Left ventricle myocardium inferior (tissue), 1 donor: ENCODE data around the gene GALNT11. TPM values are rescaled to one million over a fixed set of nuclear protein-coding genes. Genes with fewer than 3 reads are reported as not detected.

Source experiments
- DNase-seq: peaks from one replicate; pipeline ENCODE4 v3.0.0-alpha.2; 2020
- H3K27ac ChIP-seq: fragments of 200-600 bp; replicated peaks from 2 replicates; pipeline ENCODE4 v1.8.0; 2021
- H3K27me3 ChIP-seq: fragments of 200-600 bp; 2 replicates; pipeline ENCODE4 v1.8.0; 2021; ENCODE audit warnings: low read depth
- H3K36me3 ChIP-seq: fragments of 200-600 bp; 2 replicates; pipeline ENCODE4 v1.8.0; 2021
- H3K4me1 ChIP-seq: fragments of 200-600 bp; 2 replicates; pipeline ENCODE4 v1.8.0; 2021
- H3K4me3 ChIP-seq: fragments of 200-600 bp; 2 replicates; pipeline ENCODE4 v1.8.0; 2021; ENCODE audit warnings: mild to moderate bottlenecking, moderate library complexity
- H3K9me3 ChIP-seq: fragments of 200-600 bp; replicated peaks from 2 replicates; pipeline ENCODE4 v1.8.0; 2021
- CTCF ChIP-seq: fragments of 200-600 bp; IDR thresholded peaks from 2 replicates; pipeline ENCODE4 v1.8.0; 2021; ENCODE audit warnings: antibody characterized with exemption, mild to moderate bottlenecking, borderline replicate concordance
- intact Hi-C: fragments of 100-400 bp; cut with micrococcal nuclease; formaldehyde crosslinking; loops from one replicate; pipeline ENCODE4 v1.11.0; 2022
- total RNA-seq: library from RNA; stranded (reverse); fragmentation: NEBNext Ultra II Directional; extraction: Animal tissue kit (Norgen Biotek cat#: 25700); gene quantifications from one replicate; pipeline ENCODE4 v1.2.1, GENCODE V29; 2021
- donor health status: DM: no; HTN: yes; CAD: no; lungs with severe emphysema.

The GALNT11 gene
- total RNA-seq, 1 donor from 2014 or later: 18.6 TPM

GRCh38 chr7:152133804-152134203 is 108.3 kb downstream of the GALNT11 start:
- no peak overlapping the region for H3K27ac ChIP-seq
- DNase-seq: no peak
- no peaks in the 10 kb centered on the region for H3K27me3 ChIP-seq
- H3K4me3 ChIP-seq: no peak overlapping the region
- H3K9me3 ChIP-seq: no peaks in the 10 kb centered on the region
- no peak for TF ChIP-seq CTCF
- peaks cover 53% of the 10 kb centered on the region for H3K36me3 ChIP-seq
- intact Hi-C loops: no loop called here
- peaks cover 37% of the 10 kb centered on the region for H3K4me1 ChIP-seq

- Histone ChIP-seq H3K27me3 (no peaks in the 10 kb centered on the region), H3K27ac (peak overlapping the region; percentile 58), H3K36me3 (peaks cover 56% of the 10 kb centered on the region), H3K4me1 (peaks cover 37% of the 10 kb centered on the region), H3K4me3 (peak overlapping the region; percentile 13), H3K9me3 (no peaks in the 10 kb centered on the region)
- DNase-seq: no peak
- intact Hi-C loops: no loop called here
- no peak for TF ChIP-seq CTCF
Observed at GRCh38 chr7:152136686-152137085, 111.2 kb downstream of the GALNT11 start.

- TF ChIP-seq CTCF: no peak
- peaks cover 32% of the 10 kb centered on the region for H3K4me1 ChIP-seq
- H3K9me3 ChIP-seq: no peaks in the 10 kb centered on the region
- H3K27me3 ChIP-seq: no peaks in the 10 kb centered on the region
- H3K27ac ChIP-seq: peak overlapping the region; percentile 58
- peaks cover 56% of the 10 kb centered on the region for H3K36me3 ChIP-seq
- H3K4me3 ChIP-seq: no peak overlapping the region
- intact Hi-C loops: no loop called here
- DNase-seq: no peak
Observed at GRCh38 chr7:152137476-152138025, 112.1 kb downstream of the GALNT11 start.

- H3K27me3 ChIP-seq: no peaks in the 10 kb centered on the region
- TF ChIP-seq CTCF: no peak
- DNase-seq: no peak
- no peaks in the 10 kb centered on the region for H3K9me3 ChIP-seq
- intact Hi-C loops: no loop called here
- H3K4me1 ChIP-seq: peaks cover 45% of the 10 kb centered on the region
- no peak overlapping the region for H3K4me3 ChIP-seq
- H3K36me3 ChIP-seq: peaks cover 65% of the 10 kb centered on the region
- H3K27ac ChIP-seq: no peak overlapping the region
Observed at GRCh38 chr7:152140067-152140466, 114.6 kb downstream of the GALNT11 start.

- H3K27me3 ChIP-seq: no peaks in the 10 kb centered on the region
- peaks cover 48% of the 10 kb centered on the region for H3K4me1 ChIP-seq
- peaks cover 70% of the 10 kb centered on the region for H3K36me3 ChIP-seq
- no peak overlapping the region for H3K4me3 ChIP-seq
- intact Hi-C loops: no loop called here
- no peak for DNase-seq
- H3K27ac ChIP-seq: no peak overlapping the region
- H3K9me3 ChIP-seq: no peaks in the 10 kb centered on the region
- no peak for TF ChIP-seq CTCF
Observed at GRCh38 chr7:152140560-152140959, 115.1 kb downstream of the GALNT11 start.
